Measurements from ENCODE around the gene MXD1.
"Not testable (repeated sequence)": the region's sequence is repeated elsewhere in the genome, so short reads cannot be mapped to it uniquely, and the experiment has no call there.

The MXD1 gene, protein sequence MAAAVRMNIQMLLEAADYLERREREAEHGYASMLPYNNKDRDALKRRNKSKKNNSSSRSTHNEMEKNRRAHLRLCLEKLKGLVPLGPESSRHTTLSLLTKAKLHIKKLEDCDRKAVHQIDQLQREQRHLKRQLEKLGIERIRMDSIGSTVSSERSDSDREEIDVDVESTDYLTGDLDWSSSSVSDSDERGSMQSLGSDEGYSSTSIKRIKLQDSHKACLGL

DNA sequence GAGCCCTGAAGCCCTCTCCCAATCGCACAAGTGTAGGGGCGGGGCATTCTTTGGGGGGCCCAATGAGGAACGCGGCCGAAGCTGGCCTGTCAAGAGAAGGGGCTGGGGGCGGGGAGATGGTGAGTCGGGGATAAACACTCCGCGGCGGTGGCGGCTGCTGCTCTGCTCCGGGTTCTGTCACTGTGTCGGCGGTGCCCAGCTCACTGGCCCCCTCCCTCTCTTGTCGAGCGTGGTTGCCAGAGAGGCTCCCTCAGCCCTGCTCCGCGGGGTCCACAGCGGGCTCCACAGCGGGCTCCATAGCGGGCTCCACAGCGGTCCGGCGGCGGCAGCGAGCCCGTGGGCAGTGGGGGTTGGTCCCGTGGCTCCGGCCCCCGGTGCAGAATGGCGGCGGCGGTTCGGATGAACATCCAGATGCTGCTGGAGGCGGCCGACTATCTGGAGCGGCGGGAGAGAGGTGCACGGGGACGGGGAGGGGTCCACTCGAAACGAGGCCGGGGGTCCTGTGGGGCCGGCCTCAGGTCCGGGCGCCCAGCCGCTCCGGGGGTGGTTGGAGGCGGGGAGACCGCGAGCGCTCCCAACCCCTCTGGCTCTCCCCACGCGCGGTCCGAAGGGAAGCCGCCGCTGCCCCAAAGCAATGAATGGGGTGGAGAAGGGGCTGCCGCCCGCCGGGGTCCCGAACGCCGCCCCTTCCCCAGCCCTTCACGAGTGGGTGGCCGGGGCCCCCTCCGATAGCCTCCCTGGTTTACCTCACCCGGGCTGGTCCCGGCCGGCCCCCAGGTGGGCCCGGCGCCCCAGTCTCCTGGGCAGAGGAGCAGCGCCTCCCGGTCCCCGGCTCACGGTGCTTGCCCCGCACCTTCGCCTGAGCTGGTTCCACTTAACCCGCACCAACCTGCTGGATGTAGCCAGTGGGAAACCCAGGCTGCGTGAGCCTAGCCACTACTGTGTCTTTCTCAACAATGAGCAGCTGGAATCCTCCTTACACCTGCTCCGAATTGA lies at the start of gene MXD1:
Gene MXD1 (plus strand): TSS at position 160 of the 996 bp plus-strand sequence. CDS start 222 bp downstream, at position 382.
- no peak for DNase-seq (ENCODE audit: low read depth in 2 of 3, low spot score in 1 of 3)

DNA sequence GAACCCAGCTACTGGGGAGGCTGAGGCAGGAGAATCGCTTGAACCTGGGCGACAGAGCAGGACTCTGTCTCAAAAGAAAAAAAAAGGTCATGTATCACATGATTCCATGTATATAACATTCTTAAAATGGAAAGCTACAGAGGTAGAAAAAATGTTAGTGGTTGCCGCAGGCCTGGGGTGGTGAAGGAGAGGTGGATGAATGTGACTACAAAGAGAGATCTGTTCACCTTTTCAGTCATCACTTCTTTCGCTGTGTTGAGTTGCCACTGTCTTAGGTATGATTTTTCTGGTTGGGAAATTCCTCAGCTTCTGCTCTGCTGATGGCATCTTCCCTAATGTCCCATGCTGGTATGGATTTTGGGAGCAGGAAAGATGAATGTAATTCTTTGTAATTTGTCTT lies 26.5 kb upstream of the MXD1 start:
- DNase-seq (ENCODE audit: low read depth in 2 of 3, low spot score in 1 of 3): no peak

DNA sequence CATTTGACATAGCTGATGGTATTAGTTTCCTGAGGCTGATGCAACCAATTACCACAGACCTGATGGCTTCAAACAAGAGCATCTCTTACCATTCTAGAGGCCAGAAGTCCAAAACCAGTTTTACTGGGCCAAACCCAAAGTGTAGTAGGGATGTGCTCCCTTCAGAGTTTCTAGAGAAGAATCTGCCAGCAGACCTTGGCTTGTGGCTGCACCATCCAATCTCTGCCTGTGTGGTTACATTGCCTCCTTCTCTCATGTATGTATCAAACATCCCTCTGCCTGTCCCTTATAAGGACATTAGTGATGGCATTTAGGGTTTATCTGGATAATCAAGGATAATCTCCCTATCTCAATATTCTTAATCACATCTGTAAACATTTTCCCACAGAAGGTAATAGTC lies 25.6 kb upstream of the MXD1 start:
- no peak for DNase-seq (ENCODE audit: low read depth in 2 of 3, low spot score in 1 of 3)

DNA sequence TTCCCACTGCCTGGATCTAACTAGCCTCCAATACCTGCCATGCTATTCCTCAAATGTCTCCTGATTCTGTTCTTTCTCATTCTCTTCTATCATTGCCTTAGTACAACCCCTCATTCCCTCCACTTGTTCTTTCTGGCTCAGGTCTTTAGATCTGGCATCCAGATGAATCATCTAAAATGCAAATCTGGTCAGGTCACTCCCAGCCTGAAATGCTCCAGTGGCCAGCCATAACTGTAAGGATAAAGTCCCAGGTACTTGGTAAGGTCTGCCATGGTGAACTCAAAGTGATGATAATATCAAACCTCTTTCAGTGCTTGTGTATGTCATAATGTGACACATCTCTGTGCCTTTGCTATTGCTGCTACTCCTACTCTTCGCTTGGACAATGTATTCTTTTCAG lies 24.0 kb upstream of the MXD1 start:
- DNase-seq (ENCODE audit: low read depth in 2 of 3, low spot score in 1 of 3): no peak

DNA sequence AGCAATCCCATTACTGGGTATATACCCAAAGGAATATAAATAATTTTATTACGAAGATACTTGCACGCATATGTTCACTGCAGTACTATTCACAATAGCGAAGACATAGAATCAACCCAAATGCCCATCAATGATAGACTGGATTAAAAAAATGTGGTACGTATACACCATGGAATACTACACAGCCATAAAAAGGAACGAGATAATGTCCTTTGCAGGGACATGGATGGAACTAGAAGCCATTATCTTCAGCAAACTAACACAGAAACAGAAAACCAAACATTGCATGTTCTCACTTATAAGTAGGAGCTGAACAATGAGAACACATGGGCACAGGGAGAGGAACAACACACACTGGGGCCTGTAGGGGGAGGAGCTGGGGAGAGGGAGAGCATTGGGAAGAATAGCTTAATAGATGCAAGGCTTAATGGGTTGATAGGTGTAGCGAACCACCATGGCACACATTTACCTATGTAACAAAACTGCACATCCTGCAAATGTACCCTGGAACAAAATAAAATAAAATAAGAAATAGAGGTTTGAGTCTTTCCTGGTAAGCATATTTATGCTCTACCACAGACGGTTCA lies 22.0 kb upstream of the MXD1 start:
- not testable (repeated sequence) for DNase-seq (ENCODE audit: low read depth in 2 of 3, low spot score in 1 of 3)

DNA sequence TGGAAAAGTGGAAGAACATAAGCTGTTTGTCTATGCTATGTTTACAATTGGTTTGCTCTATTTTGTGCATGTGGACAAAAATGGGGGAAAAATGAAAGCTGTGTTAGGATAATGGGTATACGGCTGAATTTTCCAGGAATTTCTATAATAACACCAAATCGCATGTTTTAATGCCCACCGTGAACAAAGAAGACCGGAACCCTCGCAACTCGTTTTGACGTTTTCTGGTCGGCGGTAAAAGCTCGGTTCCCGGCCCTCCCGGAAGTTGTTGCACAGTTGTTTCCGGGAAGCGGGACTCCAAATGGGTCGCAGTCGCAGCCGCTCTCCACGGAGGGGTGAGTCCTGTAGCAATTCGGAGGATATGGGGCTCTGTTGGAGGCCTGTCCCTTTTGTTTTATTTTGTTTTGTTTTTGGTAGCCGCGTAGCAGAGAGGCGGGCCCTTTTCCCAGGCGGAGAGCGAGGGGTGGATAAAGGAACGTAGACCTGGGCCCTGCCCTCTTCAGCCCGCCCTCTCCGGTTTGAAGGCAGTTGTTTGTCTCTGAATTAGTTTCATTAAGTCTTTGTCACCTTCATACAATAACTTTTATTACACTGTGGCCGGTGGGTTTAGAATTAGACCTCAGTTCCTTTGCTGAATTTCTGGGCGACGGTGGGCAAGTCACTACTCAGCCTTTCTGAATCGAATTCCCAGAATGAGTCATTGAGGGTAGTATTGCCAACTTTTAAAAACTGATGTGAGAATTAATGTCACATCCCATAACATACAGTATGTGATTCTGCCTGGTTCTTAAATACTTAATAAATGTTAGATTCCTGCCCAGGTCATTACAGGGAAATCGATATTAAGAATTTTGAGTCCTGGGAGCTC lies 21.0 kb upstream of the MXD1 start, which contains the start of gene SNRNP27:
Gene SNRNP27 (plus strand): TSS at position 273 of the 868 bp plus-strand sequence. CDS start 29 bp downstream, at position 302.
- DNase-seq (ENCODE audit: low read depth in 2 of 3, low spot score in 1 of 3): peak; percentile 71 to 83 (median 77)

DNA sequence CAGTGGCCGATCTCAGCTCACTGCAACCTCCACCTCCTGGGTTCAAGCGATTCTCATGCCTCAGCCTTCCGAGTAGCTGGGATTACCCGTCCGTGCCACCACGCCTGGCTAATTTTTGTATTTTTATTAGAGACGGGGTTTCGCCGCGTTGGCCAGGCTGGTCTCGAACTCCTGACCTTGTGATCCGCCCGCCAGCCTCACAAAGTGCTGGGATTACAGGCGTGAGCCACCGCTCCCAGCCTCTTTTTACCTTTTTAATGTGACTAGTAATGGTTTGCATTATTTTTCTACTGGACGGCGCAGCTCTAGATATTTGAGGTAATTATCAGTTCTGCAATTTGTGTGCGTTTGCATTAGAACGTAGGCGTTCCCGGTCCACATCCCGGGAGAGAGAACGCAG lies 20.2 kb upstream of the MXD1 start:
- DNase-seq (ENCODE audit: low read depth in 2 of 3, low spot score in 1 of 3): not testable (repeated sequence)

DNA sequence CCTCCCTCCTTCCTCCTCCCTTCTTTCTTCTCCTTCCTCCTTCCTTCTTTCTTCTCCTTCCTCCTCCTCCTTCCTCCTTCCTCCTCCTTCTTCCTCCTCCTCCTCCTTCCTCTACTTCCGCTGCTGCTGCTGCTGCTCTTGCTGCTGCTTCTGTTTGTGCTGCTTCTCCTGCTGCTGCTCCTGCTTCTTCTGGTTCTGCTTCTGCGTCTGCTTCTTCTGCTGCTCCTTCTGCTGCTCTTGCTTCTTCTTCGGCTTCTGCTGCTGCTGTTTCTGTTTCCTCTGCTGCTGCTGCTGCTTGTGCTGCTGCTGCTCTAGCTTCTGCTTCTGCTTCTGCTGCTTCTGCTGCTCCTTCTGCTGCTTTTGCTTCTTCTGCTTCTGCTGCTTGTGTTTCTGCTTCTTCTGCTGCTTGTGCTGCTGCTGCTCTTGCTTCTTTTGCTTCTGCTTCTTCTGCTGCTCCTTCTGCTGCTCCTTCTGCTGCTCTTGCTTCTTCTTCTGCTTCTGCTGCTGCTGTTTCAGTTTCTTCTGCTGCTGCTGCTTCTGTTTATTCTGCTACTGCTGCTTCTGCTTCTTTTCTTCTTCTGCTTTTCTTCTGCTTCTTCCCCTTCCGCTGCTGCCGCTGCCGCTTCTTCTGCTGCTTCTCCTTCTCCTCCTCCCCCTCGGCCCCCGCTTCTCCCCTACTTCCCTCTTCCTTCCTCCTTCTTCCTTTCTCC lies 12.5 kb upstream of the MXD1 start:
- DNase-seq (ENCODE audit: low read depth in 2 of 3, low spot score in 1 of 3): no peak

DNA sequence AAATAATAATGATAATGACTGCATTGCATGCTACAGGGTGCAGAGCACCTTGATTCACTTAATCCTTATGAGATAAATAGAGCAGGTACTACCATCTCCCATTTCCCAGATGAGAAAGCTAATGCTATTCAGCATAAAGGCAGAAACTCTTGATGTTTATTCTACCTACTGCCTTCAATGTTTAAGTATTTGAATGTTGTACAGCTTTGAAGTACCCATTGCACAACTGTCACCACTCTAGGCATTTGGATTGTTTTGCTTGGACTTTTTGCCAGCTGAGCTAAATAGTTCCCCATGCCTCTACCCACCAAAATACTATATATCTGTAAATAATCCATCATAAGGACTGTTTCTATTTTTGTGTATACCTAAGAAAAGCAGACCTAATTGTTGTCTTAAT lies 7.7 kb upstream of the MXD1 start:
- no peak for DNase-seq (ENCODE audit: low read depth in 2 of 3, low spot score in 1 of 3)

DNA sequence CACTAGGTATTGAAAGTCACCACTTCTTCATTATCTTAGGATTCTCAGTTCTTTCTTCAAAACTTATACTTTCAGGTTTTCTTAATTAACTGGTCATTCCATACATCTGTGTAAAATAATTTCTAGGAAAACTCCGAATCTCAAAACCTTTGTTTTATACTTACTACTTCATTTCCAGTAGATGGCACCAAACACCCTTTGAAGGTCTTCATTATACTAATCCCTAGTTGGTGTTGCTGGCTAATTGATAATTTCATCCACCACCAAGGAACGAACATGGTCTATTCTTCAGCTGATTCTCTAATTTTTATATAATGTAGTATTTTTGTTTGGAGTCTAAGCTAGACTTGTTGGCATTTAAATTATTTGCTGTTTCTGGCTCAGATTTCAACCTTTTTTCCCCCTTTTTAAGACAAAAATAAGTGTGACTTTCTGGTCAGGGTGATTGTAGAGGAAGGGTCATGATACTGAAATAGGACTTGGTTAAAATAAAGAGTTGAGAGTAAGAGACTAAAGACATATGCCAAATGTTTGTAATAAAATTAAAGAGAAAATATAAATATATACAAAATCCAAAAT lies 2.8 kb upstream of the MXD1 start:
- no peak for DNase-seq (ENCODE audit: low read depth in 2 of 3, low spot score in 1 of 3)

DNA sequence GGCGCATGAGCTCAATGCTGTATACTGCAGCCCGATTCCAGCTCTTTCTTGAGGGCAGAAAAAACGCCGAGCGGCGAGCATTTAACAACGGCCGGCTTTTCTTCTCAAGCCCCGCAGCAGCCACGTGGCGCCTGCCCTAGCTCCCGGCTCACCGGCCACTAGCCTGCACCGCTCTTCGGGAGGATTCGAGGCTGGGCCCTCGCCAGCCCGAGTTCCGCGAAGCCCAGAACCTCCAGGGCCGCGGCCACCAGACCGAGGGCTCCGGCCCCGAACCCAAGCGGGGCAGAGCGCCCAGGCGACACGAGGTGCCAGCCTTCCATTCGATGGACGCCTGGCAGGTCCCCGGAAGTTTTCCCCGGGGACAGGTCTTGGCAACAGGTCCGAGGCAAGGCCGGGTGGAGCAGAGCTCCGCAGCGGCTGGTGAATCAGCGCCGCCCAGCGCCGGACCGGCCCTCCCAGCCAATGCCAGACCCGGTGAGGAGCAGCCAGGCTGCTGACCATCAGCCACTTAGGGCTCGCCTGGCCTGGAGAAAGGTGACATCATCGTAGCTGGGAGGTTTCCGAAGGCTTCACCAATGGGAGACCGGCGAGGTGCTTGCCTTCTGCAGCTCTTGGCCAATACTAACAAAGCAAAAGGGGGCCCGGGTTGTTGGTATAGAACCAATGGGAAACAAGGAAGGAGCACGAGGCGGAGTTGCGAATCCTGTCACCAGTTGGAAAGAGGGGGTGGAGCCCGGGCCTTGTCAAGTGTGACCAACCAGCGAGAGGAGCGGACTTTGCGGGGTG lies 552 bp upstream of the MXD1 start:
- DNase-seq (ENCODE audit: low read depth in 2 of 3, low spot score in 1 of 3): peak; percentile 99 to 100 (median 99)

DNA sequence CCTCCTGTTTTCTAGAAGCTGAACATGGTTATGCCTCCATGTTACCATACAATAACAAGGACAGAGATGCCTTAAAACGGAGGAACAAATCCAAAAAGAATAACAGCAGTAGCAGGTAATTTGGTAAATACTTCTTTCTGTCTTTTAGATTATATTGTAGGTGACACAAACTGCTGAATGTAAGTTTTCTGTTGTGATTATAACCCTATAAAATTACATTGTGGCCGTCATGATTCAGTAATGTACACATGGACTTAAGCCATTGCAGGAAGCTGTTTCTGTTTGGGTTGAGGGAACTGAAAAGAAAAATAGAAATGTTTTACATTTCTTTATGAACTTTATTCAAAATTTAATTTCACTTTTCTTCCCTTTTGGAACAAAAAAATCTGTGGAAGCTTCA lies 1.2 kb downstream of the MXD1 start:
- no peak for DNase-seq (ENCODE audit: low read depth in 2 of 3, low spot score in 1 of 3)

DNA sequence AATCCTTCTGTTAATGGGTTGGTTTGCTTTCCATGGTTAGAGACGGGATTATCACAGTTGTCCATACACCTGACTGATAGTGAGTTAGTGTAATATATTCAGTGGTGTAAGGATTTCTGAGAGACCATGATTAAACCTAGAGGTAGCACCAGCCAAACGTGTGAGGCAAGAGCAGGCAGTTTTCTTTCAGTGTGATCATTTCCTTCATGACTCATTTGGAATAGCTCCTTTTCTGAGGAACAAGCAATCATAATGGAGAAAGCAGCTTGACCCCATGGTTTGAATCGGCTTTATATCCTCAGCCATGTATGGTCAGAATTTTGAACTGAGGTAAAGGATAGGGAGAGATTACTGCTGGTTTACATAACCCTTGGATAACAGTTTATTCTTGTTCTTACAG lies 2.9 kb downstream of the MXD1 start:
- no peak for DNase-seq (ENCODE audit: low read depth in 2 of 3, low spot score in 1 of 3)

DNA sequence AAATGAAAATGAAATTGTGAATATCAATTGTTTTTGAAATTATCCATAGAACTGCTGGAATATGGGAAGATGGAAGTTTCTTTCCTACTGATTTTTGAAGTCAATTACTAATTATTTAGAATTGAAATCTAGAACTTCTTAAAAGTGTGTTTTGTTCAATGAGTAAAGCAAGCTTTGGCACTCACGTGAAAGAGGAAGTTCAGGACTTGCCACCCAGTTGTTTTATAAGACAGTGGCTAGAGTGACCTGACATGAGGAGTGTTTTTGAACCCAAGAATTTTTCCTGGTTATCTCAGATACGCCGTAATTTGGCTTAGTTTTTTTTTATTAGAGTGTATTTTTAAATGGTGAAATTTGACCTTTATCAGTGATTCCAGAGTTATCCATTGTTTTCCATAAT lies 3.5 kb downstream of the MXD1 start:
- no peak for DNase-seq (ENCODE audit: low read depth in 2 of 3, low spot score in 1 of 3)

DNA sequence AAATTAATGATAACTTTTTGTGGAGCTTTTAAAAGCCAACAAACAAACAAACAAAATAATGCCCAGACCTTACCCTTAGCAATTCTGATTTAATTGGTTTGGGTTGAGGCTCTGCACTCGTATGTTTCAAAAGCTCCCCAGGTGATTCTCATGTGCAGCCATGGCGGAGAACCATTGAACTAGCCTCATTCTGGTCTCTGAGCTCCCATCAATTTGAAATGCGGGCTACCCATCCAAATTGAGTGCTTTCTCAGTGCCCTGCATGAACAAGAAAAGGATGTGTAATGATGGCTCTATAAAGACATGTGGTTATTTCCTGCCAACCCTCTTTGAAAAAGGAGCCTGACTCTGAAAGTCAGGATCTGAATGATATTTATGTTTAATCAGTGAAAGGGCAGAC lies 8.2 kb downstream of the MXD1 start:
- no peak for DNase-seq (ENCODE audit: low read depth in 2 of 3, low spot score in 1 of 3)

DNA sequence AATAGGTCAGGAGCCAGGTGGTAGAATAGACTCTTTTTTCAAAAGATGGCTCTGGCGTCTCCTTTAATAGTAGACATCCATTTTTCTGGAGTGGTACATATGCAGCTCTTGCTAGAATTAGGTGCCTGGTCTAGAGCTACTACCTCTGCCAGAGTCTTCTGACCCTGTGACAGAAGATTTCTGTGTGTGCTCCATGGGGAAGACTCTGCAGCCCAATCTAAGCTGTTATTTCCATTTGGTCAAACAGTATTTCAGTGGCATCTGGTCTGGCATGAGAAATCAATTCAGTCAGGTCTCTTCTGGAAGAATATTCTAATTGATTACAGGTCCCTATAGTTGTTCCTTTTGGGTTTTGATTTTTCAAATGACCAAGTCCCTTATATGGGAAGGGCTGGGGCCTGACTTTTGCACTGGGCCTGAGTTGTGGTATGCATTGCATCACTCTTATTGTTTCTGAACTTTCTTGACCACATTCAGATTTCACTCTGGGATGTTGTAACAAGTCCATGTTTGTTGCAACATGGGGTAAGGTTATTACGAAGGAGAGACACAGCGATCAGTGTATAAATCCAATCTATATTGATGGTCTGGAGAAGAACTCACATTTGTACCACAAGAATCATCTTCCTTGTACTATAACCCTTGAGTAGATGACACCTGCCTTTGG lies 12.1 kb downstream of the MXD1 start:
- no peak for DNase-seq (ENCODE audit: low read depth in 2 of 3, low spot score in 1 of 3)

DNA sequence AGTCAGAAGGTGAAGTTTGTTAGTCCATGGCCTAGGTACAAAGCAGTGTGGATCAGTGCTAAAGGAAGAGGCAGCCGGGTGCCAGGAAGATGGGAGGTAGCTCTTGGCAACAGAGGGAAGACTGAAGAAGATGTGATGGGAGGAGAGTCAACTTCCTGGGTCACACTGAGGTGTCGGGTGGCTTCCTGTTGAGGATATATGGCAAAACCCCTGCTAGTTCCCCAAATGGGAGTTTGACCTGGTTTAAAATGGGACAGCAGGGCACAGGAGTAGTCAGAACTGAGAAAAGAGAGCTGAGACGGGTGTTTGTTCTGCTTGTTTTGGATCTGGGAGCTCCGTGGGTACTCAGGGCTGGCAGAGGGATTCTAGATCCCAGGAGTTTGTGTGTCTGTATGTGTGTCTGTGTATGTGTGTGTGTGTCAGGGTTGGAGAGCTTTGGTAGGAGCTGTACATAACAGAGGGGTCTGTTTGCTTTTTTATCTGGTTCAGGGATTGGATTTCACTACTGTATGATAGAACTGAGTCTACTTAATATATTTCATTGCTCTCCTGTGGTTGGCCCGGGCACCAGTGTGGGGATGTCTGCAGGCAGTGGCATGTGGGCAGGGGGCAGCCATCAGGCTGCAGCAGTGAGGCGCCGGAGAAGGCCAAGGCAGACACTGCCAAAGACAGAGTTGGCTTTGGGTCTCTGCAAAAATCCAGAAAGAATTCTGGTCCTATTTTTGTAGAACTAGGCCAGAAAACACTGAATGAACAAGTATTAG lies 17.1 kb downstream of the MXD1 start:
- DNase-seq (ENCODE audit: low read depth in 2 of 3, low spot score in 1 of 3): no peak

DNA sequence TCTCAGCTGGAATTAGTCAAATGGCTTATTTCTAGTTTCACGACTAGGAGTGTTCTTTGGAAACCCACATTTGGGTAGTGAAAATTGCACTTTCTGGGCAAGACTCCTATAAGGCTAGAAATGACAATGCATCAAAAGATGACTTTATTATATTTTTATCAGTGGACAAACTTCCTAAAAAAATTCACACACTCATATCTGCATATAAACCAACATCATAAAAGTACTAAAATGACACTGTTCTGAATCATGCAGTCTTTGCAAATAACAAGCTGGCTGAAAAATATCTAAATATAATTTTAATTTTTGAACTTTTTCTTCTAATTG lies 17.6 kb downstream of the MXD1 start:
- no peak for DNase-seq (ENCODE audit: low read depth in 2 of 3, low spot score in 1 of 3)

Data from stimulated activated CD4-positive, alpha-beta T cell treated with anti-CD3 and anti-CD28 coated beads, Interleukin-12 subunit alpha, Interleukin-12 subunit beta, amount 100 ng/mL, for 48 hours (primary cell).